GM21526 (cell line): Measurements from ENCODE around the gene USO1.
A peak's percentile ranks its signal among the peaks of the same experiment; 100 is the strongest.
"Not testable (repeated sequence)": the region's sequence is repeated elsewhere in the genome, so short reads cannot be mapped to it uniquely, and the experiment has no call there.

Experiments
- ATAC-seq: cut with Tn5 transposase; IDR thresholded peaks from one replicate; pipeline ENCODE4 v1.9.1; 2021; ENCODE audit warnings: moderate library complexity; ENCODE audit not compliant: unreplicated experiment, low FRiP score

USO1 gene, protein sequence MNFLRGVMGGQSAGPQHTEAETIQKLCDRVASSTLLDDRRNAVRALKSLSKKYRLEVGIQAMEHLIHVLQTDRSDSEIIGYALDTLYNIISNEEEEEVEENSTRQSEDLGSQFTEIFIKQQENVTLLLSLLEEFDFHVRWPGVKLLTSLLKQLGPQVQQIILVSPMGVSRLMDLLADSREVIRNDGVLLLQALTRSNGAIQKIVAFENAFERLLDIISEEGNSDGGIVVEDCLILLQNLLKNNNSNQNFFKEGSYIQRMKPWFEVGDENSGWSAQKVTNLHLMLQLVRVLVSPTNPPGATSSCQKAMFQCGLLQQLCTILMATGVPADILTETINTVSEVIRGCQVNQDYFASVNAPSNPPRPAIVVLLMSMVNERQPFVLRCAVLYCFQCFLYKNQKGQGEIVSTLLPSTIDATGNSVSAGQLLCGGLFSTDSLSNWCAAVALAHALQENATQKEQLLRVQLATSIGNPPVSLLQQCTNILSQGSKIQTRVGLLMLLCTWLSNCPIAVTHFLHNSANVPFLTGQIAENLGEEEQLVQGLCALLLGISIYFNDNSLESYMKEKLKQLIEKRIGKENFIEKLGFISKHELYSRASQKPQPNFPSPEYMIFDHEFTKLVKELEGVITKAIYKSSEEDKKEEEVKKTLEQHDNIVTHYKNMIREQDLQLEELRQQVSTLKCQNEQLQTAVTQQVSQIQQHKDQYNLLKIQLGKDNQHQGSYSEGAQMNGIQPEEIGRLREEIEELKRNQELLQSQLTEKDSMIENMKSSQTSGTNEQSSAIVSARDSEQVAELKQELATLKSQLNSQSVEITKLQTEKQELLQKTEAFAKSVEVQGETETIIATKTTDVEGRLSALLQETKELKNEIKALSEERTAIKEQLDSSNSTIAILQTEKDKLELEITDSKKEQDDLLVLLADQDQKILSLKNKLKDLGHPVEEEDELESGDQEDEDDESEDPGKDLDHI

DNA sequence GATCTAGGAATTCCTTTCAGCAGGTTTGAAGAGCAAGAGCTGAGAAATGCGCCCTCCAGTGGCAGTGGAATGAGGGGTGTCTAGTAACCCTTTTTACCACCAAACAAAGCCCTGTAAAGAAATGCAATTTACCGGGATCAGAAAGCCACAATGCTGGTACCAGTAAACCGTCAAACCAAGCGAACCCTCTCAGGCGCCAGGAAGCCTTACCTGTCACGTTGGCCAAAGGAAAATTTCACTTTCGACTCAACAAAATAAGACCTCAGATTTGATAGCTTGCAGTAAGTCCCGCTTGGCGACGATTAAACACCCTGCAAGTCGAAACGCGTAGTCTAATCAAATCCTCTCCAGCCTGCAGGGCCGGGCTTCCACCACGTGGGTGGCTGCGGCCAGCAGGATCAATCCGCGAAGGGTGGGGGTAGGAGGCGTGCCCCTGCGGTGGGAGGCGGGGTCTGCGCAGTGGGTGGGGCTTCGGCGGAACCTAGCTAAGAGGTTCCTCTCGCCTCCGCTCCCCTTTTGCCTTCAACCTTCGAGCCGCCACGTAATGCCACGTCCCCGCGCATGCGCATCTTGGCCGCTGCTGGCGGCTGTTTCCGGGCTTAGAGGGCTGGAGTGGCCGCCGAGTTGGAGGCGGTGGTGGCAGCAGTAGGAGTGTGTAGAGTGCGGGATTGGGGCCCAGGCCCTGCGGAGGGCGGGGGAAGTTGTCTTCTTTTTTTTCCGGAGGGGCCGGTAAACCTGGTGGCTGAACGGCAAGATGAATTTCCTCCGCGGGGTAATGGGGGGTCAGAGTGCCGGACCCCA lies at the start of gene USO1:
Gene USO1, plus strand, starts transcription at position 512 of the 801 bp plus-strand sequence. Its CDS starts 243 bp downstream, at position 755.
- ATAC-seq, result peak; percentile 86

GRCh38 chr4:75675004-75675531 lies 49.3 kb upstream of the USO1 start:
- ATAC-seq, result no peak

GRCh38 chr4:75678473-75678872 lies 45.9 kb upstream of the USO1 start:
- no peak for ATAC-seq

GRCh38 chr4:75678965-75679364 lies 45.4 kb upstream of the USO1 start:
- ATAC-seq, result no peak

- ATAC-seq, result no peak
Observed at GRCh38 chr4:75679876-75680575, 44.4 kb upstream of the USO1 start.

DNA sequence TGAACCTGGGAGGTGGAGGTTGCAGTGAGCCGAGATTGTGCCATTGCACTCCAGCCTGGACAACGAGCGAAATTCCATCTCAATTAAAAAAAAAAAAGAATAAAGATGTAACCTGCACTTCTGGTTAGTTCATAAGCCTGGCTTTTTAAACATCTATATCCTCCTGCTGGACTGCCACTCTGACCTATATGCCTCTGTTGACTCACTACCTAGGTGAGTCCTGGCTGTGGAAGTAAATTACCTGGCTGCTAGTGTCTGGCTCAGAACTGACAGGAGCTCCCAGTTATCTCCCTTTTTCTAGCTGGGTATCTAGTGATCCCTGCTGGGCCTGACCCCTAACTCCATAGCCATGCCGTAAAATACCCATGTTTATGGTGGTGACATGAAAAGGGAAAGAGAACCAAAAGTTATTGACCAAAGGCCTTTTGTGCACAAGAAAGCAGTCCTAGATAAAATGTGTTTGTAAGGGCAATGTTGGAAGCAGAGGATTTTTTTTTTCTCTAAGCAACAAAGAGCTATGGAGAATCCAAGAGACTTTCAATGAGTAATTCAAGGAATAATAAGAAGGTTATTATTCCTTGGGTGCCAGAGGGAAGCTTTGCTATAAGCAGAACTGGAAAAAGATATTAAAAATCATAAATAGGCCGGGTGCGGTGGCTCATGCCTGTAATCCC lies 40.8 kb upstream of the USO1 start:
- no peak for ATAC-seq

GRCh38 chr4:75685546-75686189 lies 38.7 kb upstream of the USO1 start:
- no peak for ATAC-seq

- ATAC-seq, result no peak
Observed at GRCh38 chr4:75686346-75686745, 38.0 kb upstream of the USO1 start.

GRCh38 chr4:75687125-75687524 lies 37.3 kb upstream of the USO1 start:
- ATAC-seq, result not testable (repeated sequence)

DNA sequence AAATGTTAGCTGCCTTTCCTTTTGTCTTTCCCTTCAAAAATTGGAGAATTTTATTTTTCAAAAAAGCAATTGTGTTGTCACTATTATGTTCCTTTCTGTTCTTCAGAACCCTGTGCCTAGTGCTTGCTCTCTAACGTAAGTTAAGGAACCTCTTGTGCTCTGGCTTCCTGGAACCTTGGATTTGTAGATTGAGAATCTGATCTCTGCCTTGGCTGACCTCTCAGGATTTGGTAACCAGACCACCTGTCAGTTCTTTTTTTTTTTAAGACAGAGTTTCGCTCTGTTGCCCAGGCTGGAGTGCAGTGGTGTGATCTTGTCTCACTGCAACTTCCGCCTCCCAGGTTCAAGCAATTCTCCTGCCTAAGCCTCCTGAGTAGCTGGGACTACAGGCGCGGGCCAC lies 32.3 kb upstream of the USO1 start:
- ATAC-seq, result not testable (repeated sequence)

GRCh38 chr4:75696071-75696470 lies 28.3 kb upstream of the USO1 start:
- no peak for ATAC-seq

GRCh38 chr4:75696581-75696980 lies 27.8 kb upstream of the USO1 start:
- ATAC-seq, result no peak

DNA sequence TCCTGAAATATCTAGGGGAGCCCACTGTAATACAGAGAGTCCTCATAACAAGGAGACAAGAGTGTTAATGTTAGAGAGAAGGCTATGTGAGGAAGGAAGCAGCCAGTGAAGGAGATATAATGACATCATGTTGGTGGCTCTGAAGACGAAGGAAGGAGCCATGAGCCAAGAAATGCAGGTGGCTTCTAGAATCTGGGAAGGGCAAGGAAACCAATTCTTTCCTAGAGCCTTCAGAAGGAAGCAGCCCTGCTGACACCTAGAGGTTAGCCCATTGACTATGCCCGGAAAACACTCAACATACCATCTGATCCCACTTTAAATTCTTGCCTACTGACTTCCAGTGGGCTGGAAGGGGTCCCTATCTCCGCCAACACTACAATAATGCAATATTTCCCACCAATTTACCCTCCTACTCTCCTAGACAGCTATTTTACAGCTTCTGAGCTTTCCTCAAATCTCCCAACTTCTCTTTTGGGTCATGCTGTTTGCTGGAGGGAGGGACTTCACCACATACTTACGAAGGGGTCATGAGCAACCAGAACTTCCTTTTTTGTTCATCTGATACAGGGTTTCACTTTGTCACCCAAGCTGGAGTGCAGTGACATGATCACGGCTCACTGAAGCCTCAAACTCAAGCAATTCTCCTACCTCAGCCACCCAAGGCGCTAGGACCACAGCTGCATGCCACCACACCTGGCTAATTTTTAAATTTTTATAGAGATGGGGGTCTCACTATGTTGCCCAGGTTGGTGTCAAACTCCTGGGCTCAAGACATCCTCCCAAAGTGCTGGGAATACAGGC lies 26.0 kb upstream of the USO1 start:
- ATAC-seq, result peak; percentile 85

DNA sequence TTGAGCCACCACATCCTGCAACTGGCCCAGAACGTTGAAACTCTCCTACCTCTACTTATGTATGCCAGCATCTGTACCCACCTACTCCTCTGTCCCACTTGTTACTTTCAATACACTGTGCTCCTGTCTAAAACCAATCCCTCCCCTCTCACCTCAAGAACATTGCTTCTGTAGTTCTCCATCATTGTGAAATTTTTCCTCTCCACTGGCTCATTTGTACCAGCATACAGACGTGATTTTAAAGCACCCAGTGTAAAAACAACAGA lies 25.5 kb upstream of the USO1 start:
- ATAC-seq, result peak; percentile 34

GRCh38 chr4:75699299-75699698 lies 25.1 kb upstream of the USO1 start:
- no peak for ATAC-seq

DNA sequence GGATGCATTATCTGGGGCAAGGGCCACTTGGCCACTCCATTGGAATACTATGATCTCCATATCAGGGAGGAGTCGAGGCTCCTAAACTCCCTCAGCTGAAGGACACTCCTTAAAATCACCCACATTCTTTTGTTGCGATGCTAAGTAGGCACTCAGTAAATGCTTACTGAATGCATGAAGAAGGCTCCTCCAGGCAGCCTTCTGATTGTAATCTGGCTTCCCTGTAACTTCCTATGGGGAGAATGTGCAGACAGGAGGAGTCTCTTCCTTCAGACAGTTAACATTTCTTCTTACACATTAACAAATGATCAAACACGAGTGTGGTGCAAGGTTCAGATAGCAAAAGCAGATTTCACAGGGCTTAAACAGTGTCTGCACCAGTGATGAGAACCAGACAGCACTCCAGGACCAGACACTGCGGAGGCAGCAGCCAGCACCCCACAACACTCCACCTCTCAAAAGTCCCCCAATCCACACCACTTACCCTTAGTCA lies 21.4 kb upstream of the USO1 start:
- ATAC-seq, result no peak

GRCh38 chr4:75705198-75705977 lies 19.0 kb upstream of the USO1 start:
- no peak for ATAC-seq
